ENCODE data around the gene MINDY4.

MINDY4 gene

GRCh38 chr7:30934732-30935568, 163.7 kb downstream of the MINDY4 start:
- DNase-seq = no peak

GRCh38 chr7:30935569-30935877, 164.3 kb downstream of the MINDY4 start:
- no peak for DNase-seq

DNA sequence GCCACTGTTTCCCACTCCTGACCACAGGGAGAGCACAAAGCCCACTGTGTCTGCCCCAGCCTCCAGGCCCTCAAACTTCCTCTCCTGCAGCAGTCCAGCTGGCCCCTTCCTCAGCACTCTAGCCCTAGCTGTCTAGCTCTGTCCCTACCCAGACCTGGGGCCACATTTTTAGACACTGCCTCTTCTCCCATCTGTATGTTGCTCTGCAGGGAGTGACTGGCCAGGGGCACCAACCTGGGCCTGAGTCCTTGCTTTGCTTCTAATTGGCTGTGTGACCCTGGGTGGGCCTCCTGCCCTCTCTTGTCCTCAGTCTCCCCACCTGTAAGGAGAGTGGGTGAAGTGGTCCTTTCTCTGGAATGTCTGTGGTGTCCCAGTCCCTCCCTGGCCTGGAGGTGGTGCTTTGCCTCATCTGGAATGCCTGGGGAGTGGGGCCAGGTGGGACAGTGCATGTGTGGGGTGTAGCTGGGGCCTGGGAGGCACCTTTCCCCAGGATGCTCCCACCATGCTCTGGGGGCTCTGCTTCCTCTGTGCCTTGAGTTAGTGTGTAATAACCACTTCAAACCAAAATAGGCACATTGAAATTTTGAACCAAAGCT, 165.5 kb downstream of the MINDY4 start:
- DNase-seq = no peak

DNA sequence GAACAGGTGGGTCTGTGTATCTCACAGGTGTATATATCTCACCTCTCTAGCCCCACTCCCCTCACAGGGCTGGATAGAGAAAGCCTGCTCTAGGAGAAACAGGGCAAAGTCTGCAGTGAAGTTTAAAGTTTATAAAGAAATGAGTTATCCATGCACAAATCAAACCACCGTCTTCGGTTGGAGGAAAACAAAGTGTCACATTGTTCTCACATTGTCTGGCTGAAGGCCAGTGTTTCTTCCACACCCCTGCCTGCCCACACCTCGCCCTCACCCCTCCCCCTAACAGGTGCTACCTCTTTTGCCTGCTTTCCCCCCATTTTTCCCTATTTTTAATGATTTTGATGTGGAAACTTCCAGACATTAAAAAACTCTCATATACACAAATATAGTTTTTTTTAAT, 166.2 kb downstream of the MINDY4 start:
- DNase-seq = no peak

DNA sequence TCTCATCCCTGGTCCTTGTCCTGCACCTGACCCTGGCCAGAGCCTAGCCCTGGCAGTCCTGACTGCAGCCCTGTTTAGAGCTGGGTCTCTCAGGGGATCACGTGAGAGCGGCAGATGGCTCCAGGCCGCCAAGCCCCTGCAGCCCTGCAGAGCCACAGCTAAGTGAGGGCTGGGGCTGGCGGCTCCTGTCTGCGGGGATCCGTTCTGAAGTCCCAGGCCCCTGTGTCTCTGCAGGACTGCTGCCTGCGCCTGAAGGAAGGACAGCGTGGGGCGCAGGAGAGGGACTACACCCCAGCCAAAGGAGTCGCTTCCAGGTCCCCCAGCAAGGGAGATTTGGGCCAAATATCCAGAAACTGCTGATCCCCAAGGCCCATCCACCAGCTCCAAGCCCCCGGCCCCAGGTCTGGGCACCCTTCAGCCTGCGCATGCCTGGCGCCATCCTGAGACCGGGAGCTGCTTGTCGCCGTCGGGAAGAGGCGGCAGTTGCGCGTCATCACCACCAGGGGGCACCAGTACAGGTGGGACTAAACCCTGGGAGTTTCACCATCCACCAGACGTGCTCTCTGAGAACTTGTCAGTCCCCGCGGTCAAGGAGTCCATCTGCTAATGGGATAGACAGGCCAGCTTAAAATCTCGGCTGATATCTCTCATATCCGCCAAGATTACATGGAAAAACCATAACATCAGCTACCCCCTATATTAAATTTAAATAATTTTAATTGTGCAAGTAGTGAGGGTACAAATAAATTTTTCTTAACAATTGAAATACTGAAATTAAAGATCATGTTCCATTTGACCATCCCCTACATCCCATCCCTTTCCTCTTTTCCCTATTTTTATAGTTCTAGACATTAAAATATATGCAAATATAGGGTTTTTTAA, 167.5 kb downstream of the MINDY4 start:
- DNase-seq = peak; percentile 56 to 78 (median 72)

DNA sequence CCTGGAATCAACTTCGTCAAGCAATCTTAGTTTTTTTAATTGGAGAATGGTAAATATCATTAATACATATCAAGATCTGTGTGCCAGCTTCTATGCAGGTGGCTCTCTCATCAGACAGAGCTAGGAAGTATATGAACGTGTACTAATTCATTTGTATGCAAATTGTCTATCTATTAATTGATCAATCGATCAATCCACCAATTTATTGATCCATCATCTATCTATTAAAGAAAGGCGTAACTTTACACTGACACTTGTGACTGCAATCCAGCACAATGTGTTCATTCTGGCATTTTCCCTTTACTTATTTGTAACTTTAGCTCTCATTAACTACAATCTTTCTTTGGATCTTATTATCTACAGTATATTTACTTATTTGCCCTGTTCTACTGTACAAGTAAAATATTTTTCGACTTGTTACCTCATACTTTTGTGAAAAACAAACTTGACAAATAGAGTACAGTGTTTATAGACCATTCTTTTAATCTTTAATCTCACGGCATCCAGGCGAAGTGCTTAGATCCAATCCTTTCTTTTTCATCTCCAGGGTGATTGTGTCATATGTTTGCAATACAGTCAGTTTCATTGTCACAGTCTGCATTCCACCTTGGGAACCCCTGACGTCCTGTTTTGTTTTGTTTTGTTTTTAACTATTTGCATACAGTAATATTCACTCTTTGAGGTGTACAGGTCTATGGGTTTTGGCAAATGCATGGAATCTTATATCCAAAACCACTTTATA, 170.5 kb downstream of the MINDY4 start:
- DNase-seq = no peak
